Placental epithelial cell (primary cell): ENCODE measurements around the gene PCDHGB2. TPM values are rescaled to one million over a fixed set of nuclear protein-coding genes. Genes with fewer than 3 reads are reported as not detected.

Experiments
- total RNA-seq: library from RNA; depleted of rRNA; stranded (reverse); fragments of >200 nt; gene quantifications from 2 replicates; pipeline ENCODE4 v1.2.3, GENCODE V29; 2012

PCDHGB2 gene
- total RNA-seq, result 0.33 and 2.4 TPM in 2 replicates

GRCh38 chr5:141359790-141360426 lies at the start of gene PCDHGB2:
TSS of gene PCDHGB2 (plus strand) at chr5:141359994. CDS start at chr5:141360136, 142 bp downstream.

GRCh38 chr5:141320225-141321169 lies 39.3 kb upstream of the PCDHGB2 start, which contains the start of gene TAF7:
TSS of gene TAF7 (minus strand) at chr5:141320784. CDS start at chr5:141320044, 740 bp downstream.

GRCh38 chr5:141330299-141331080 lies 29.3 kb upstream of the PCDHGB2 start, which contains the start of gene PCDHGA1:
TSS of gene PCDHGA1 (plus strand) at chr5:141330514.

GRCh38 chr5:141338538-141339306 lies 21.1 kb upstream of the PCDHGB2 start, which contains the start of gene PCDHGA2:
TSS of gene PCDHGA2 (plus strand) at chr5:141338760.

GRCh38 chr5:141343242-141343952 lies 16.4 kb upstream of the PCDHGB2 start, which contains the start of gene PCDHGA3:
TSS of gene PCDHGA3 (plus strand) at chr5:141343829. CDS start at chr5:141344034, 205 bp downstream.

GRCh38 chr5:141349917-141350619 lies 9.7 kb upstream of the PCDHGB2 start, which contains the start of gene PCDHGB1:
TSS of gene PCDHGB1 (plus strand) at chr5:141350099. CDS start at chr5:141350261, 162 bp downstream.

GRCh38 chr5:141354900-141355469 lies 4.8 kb upstream of the PCDHGB2 start, which contains the start of gene PCDHGA4:
TSS of gene PCDHGA4 (plus strand) at chr5:141355021. CDS start at chr5:141355108, 87 bp downstream.

GRCh38 chr5:141363952-141364660 lies 4.3 kb downstream of the PCDHGB2 start, which contains the start of gene PCDHGA5:
TSS of gene PCDHGA5 (plus strand) at chr5:141364162. CDS start at chr5:141364331, 169 bp downstream.

GRCh38 chr5:141369994-141370848 lies 10.4 kb downstream of the PCDHGB2 start, which contains the start of gene PCDHGB3:
TSS of gene PCDHGB3 (plus strand) at chr5:141370242. CDS start at chr5:141370395, 153 bp downstream.

GRCh38 chr5:141373673-141374317 lies 14.0 kb downstream of the PCDHGB2 start, which contains the start of gene PCDHGA6:
TSS of gene PCDHGA6 (plus strand) at chr5:141373891. CDS start at chr5:141374084, 193 bp downstream.

GRCh38 chr5:141382469-141383294 lies 22.9 kb downstream of the PCDHGB2 start, which contains the start of gene PCDHGA7:
TSS of gene PCDHGA7 (plus strand) at chr5:141382742. CDS start at chr5:141382900, 158 bp downstream.

GRCh38 chr5:141387557-141388311 lies 27.9 kb downstream of the PCDHGB2 start, which contains the start of gene PCDHGB4:
TSS of gene PCDHGB4 (plus strand) at chr5:141387698. CDS start at chr5:141387885, 187 bp downstream.

GRCh38 chr5:141392429-141393198 lies 32.8 kb downstream of the PCDHGB2 start, which contains the start of gene PCDHGA8:
TSS of gene PCDHGA8 (plus strand) at chr5:141392633. CDS start at chr5:141392814, 181 bp downstream.

